Stimulated activated naive CD8-positive, alpha-beta T cell treated with anti-CD3 and anti-CD28 coated beads, Interleukin-15, Interleukin-2, amounts not matched to agents 100 ng/mL and 50 ng/mL, for 24 hours (primary cell): ENCODE measurements around the gene MRPS34.

Source experiments
- H3K27ac Mint-ChIP-seq: one replicate; pipeline ENCODE4 v1.8.0; 2021; ENCODE audit warnings: mild to moderate bottlenecking, mixed read lengths
- H3K27me3 Mint-ChIP-seq: one replicate; pipeline ENCODE4 v1.8.0; 2021; ENCODE audit warnings: mixed read lengths
- H3K36me3 Mint-ChIP-seq: one replicate; pipeline ENCODE4 v1.8.0; 2021; ENCODE audit warnings: low read depth, mixed read lengths
- H3K4me1 Mint-ChIP-seq: one replicate; pipeline ENCODE4 v1.8.0; 2021; ENCODE audit warnings: low read depth, mixed read lengths
- H3K4me3 Mint-ChIP-seq: one replicate; pipeline ENCODE4 v1.8.0; 2021; ENCODE audit warnings: mild to moderate bottlenecking, mixed read lengths
- H3K9me3 Mint-ChIP-seq: one replicate; pipeline ENCODE4 v1.8.0; 2021; ENCODE audit warnings: mixed read lengths

Gene MRPS34

DNA sequence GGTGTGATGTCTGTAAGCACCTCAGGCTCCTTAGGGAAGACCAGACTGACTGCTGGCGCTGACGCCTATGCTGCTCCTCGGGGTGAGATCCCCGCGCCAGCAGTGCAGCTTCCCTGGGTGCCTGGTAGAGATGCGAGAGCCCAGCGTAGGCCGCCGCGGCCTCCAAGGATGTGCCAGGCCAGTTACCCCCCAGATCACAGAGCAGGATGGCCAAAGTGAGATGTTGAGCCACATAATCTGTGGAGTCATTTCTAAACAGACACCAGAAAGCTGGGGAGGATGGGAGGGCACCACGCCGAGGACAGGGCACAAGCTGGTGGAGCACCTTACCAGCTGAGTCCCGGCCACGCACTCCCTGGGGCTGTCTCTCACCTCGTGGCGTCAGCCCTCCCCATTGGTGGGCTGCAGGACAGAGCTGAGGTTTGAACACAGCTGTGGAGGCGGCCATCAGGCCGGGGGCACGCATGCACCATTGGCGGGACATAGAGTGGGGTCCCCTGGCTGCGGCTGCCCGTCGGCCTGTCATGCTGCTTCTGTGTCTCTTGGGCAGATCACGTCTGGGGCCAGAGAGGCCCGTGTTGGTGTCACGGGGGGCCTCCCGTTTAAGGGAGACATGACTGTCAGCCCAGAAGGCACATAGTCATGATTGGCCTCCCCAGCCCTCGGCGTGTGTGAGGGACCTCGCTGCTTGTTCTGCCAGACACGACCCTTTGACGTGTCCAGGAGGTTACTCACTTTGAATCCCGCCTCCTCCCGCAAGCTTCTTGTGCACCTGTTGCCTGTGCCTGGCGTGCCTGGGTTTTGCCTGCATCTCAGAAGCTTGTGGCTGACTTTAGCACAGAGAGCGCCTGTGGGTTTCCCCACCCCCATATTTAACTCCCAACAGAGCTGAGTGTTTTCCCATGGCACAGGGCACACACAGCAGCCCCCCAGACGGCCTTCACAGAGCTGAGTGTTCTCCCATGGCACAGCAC is 45.0 kb downstream of the MRPS34 start:
- Mint-ChIP-seq H3K27ac (no peak overlapping the region), H3K4me1 (peaks cover 9% of the 10 kb centered on the region), H3K9me3 (no peaks in the 10 kb centered on the region), H3K36me3 (peaks cover 24% of the 10 kb centered on the region), H3K4me3 (no peak overlapping the region), H3K27me3 (no peaks in the 10 kb centered on the region)

DNA sequence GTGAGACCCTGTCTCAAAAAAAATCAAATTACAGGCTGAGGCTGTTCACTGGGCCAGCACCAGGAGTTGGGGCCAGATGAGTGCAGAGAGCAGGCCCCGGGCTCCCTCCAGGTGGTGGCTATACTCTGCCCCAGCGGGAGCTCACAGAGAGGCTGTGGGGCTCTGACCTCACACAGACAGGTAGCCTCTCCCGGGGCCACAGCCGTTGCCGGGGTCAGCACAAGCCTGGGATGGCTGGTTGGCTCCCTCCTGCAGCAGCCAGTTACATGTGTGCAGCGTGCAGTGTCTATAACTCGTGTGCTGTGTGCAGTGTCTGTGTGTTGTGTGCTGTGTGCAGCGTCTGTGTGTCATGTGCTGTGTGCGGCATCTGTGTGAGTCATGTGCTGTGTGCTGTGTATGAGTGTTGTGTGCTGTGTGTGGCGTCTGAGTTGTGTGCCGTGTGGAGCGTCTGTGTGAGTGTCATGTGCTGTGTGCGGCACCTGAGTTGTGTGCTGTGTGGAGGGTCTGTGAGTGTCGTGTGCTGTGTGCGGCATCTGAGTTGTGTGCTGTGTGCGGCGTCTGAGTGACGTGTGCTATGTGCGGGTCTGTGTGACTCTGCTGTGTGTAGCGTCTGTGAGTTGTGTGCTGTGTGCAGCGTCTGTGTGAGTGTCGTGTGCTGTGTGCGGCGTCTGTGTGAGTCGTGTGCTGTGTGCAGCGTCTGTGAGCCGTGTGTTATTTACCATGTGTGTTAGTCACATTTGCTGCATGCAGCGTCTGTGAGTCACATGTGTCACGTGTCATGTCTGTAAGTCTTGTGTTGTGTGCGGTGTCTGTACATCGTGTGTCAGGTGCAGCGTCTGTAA is 46.1 kb downstream of the MRPS34 start:
- no peak overlapping the region for H3K27ac Mint-ChIP-seq

DNA sequence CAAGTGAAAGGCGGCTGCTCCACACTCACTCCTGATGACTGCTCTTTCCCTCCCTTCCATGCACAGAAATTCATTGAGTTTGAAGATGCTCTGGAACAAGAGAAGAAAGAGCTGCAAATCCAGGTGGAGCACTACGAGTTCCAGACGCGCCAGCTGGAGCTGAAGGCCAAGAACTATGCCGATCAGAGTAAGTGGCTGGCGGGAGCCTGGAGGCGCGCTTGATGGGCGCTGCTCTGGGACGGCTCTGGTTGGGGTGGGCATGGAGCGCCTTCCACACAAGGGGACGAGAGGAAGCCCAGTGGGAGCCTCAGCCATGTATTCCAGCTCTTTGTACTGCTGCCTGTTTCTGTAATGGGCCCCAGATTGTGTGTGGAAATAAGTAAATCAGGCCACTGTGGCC is 48.4 kb downstream of the MRPS34 start:
- Mint-ChIP-seq H3K27me3 (no peaks in the 10 kb centered on the region), H3K4me1 (peaks cover 34% of the 10 kb centered on the region), H3K36me3 (peaks cover 24% of the 10 kb centered on the region), H3K27ac (no peak overlapping the region), H3K4me3 (no peak overlapping the region), H3K9me3 (no peaks in the 10 kb centered on the region)

More for the DNA sequence above, 46.1 kb downstream of the MRPS34 start:
- peaks cover 19% of the 10 kb centered on the region for H3K4me1 Mint-ChIP-seq
- H3K36me3 Mint-ChIP-seq = peaks cover 24% of the 10 kb centered on the region
- H3K4me3 Mint-ChIP-seq = no peak overlapping the region
- no peaks in the 10 kb centered on the region for H3K9me3 Mint-ChIP-seq
- no peaks in the 10 kb centered on the region for H3K27me3 Mint-ChIP-seq

DNA sequence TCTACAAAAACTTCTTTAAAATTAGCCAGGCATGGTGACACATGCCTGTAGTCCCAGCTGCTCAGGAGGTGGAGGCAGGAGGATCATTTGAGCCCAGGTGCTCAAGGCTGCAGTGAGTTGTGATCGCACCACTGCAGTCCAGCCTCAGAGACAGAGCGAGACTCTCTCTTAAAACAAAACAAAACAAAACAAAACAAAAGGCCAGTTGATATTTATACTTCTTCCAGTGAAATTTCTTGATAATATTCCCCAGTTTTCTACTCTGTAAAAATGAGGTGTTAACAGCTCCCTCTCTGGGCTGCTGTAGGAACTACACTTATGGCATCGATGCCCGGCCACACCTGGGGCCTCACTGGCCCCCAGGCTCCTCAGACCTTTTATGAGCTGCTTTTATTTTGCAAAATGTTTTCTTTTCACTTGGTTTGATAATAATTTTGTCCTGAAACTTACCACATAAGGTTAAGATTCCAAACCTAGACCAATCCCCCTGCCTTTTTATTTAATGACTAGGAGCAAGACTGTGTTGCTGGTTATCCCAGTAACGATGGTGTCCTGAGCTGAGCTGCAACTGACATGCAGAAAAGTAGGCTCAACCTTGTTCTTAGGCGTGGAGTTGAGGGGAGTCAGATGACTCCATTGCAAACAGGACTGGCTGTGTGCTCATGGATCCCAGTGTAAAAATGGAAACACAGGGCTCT is 49.3 kb downstream of the MRPS34 start:
- Mint-ChIP-seq H3K27me3 (no peaks in the 10 kb centered on the region), H3K27ac (no peak overlapping the region), H3K36me3 (peaks cover 20% of the 10 kb centered on the region), H3K4me1 (peaks cover 43% of the 10 kb centered on the region), H3K9me3 (no peaks in the 10 kb centered on the region), H3K4me3 (no peak overlapping the region)
